ENCODE results near the gene SORCS1.

GRCh38 chr10:106720683-106721082 lies 443.8 kb downstream of the SORCS1 start:
- TF ChIP-seq CTCF (IDR thresholded peaks at IDR 0.05) (no peak), EZH2 (IDR thresholded peaks at IDR 0.05) (no peak), EZH2phosphoT487 (IDR thresholded peaks at IDR 0.05) (no peak)

Data from neural progenitor cell (in vitro differentiated cells).